ENCODE results near the gene CLN5.

Gene CLN5

GRCh38 chr13:76948149-76948548 is 43.7 kb upstream of the CLN5 start, which contains the start of gene ACOD1:
Gene ACOD1 (plus strand): TSS chr13:76948511. CDS start chr13:76948559, 48 bp downstream.
- Histone ChIP-seq H3K4me2 (ENCODE audit: low read length) (no peak within 1 kb of the TSS), H4K20me1 (ENCODE audit: insufficient read depth, low read length) (no peaks in the 10 kb centered on the region), H3K36me3 (replicated peaks; ENCODE audit: low read depth, low read length) (no peaks in the 10 kb centered on the region), H3K9ac (ENCODE audit: low read length) (no peak within 1 kb of the TSS), H3K79me2 (ENCODE audit: low read length) (no peaks in the 10 kb centered on the region), H3K4me3 (ENCODE audit: low read length) (no peak within 1 kb of the TSS), H3K4me1 (ENCODE audit: low read length) (no peaks in the 10 kb centered on the region), H3K9me3 (ENCODE audit: insufficient read depth, low read length) (no peaks in the 10 kb centered on the region), H2AFZ (ENCODE audit: low read depth, low read length) (no peak within 1 kb of the TSS), H3K27ac (ENCODE audit: low read length) (no peak within 1 kb of the TSS), H3K27me3 (ENCODE audit: low read depth, low read length) (no peaks in the 10 kb centered on the region; the same call in 1 of the 2 replicates)
- TF ChIP-seq CTCF (IDR thresholded peaks at IDR 0.05; ENCODE audit: low read depth, low read length) (no peak), EZH2phosphoT487 (IDR thresholded peaks at IDR 0.05; ENCODE audit: low read depth) (no peak)

- H3K27ac ChIP-seq (ENCODE audit: low read length) = no peak overlapping the region
- no peaks in the 10 kb centered on the region; the same call in 1 of the 2 replicates for H3K27me3 ChIP-seq (ENCODE audit: low read depth, low read length)
- H2AFZ ChIP-seq (ENCODE audit: low read depth, low read length) = no peak overlapping the region
- no peaks in the 10 kb centered on the region for H3K4me1 ChIP-seq (ENCODE audit: low read length)
- H3K4me2 ChIP-seq (ENCODE audit: low read length) = no peak overlapping the region
- no peaks in the 10 kb centered on the region for H3K79me2 ChIP-seq (ENCODE audit: low read length)
- no peak overlapping the region for H3K4me3 ChIP-seq (ENCODE audit: low read length)
- no peaks in the 10 kb centered on the region for H4K20me1 ChIP-seq (ENCODE audit: insufficient read depth, low read length)
- no peak for TF ChIP-seq EZH2phosphoT487 (IDR thresholded peaks at IDR 0.05; ENCODE audit: low read depth)
- no peak for TF ChIP-seq CTCF (IDR thresholded peaks at IDR 0.05; ENCODE audit: low read depth, low read length)
- no peak overlapping the region for H3K9ac ChIP-seq (ENCODE audit: low read length)
- no peaks in the 10 kb centered on the region for H3K36me3 ChIP-seq (replicated peaks; ENCODE audit: low read depth, low read length)
- H3K9me3 ChIP-seq (ENCODE audit: insufficient read depth, low read length) = no peaks in the 10 kb centered on the region
These were observed 41.8 kb upstream of the CLN5 start for GRCh38 chr13:76950101-76950500.

DNA sequence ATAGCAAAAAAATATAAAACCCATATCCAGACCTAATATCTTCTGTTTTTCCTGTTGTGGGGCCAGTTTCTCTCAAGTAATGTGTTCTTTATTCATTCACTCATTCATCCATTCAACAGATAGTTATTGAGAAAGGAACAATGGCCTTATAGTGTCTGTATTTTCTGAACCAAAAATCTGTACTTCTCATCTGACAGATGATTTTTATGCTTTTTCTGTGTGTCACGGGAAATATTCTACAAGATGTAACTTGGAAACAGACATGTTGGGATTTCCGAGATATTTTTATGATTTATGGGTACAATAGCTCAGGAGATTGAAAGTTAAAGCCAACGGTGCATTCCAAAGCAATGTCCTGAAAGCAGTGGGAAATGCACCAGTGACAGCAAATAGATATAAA is 37.9 kb upstream of the CLN5 start:
- Histone ChIP-seq H4K20me1 (ENCODE audit: insufficient read depth, low read length) (no peaks in the 10 kb centered on the region), H3K27me3 (ENCODE audit: low read depth, low read length) (no peaks in the 10 kb centered on the region; the same call in 1 of the 2 replicates), H3K36me3 (replicated peaks; ENCODE audit: low read depth, low read length) (no peaks in the 10 kb centered on the region), H3K4me2 (ENCODE audit: low read length) (no peak overlapping the region), H3K9me3 (ENCODE audit: insufficient read depth, low read length) (peaks cover 8% of the 10 kb centered on the region; the same call in 1 of the 2 replicates), H3K9ac (ENCODE audit: low read length) (no peak overlapping the region), H3K4me3 (ENCODE audit: low read length) (no peak overlapping the region), H3K4me1 (ENCODE audit: low read length) (no peaks in the 10 kb centered on the region), H3K27ac (ENCODE audit: low read length) (no peak overlapping the region), H2AFZ (ENCODE audit: low read depth, low read length) (no peak overlapping the region), H3K79me2 (ENCODE audit: low read length) (no peaks in the 10 kb centered on the region)
- TF ChIP-seq EZH2phosphoT487 (IDR thresholded peaks at IDR 0.05; ENCODE audit: low read depth) (no peak), CTCF (IDR thresholded peaks at IDR 0.05; ENCODE audit: low read depth, low read length) (no peak)

DNA sequence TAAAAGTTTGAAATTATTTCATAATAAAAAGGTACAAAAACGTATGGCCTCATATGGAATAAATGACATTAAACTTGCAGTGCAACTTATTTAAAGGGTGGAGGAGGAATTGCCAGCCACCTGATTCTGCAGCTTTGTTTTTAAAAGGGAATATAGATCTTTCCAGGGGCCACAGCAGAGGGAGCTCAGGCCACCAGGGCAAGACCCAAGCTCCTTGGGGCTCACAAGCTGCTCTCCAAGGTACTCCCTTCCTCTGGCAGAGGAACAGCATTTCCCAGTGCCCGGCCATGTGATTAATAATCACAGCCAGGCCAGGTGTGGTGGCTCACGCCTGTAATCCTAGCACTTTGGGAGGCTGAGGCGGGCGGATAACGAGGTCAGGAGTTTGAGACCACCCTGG is 37.3 kb upstream of the CLN5 start:
- Histone ChIP-seq H3K79me2 (ENCODE audit: low read length) (no peaks in the 10 kb centered on the region), H3K4me1 (ENCODE audit: low read length) (no peaks in the 10 kb centered on the region), H3K4me2 (ENCODE audit: low read length) (no peak overlapping the region), H2AFZ (ENCODE audit: low read depth, low read length) (no peak overlapping the region), H3K9ac (ENCODE audit: low read length) (no peak overlapping the region), H4K20me1 (ENCODE audit: insufficient read depth, low read length) (no peaks in the 10 kb centered on the region), H3K9me3 (ENCODE audit: insufficient read depth, low read length) (peaks cover 13% of the 10 kb centered on the region; the same call in 1 of the 2 replicates), H3K4me3 (ENCODE audit: low read length) (no peak overlapping the region), H3K27me3 (ENCODE audit: low read depth, low read length) (no peaks in the 10 kb centered on the region; the same call in 1 of the 2 replicates), H3K36me3 (replicated peaks; ENCODE audit: low read depth, low read length) (no peaks in the 10 kb centered on the region), H3K27ac (ENCODE audit: low read length) (no peak overlapping the region)
- TF ChIP-seq EZH2phosphoT487 (IDR thresholded peaks at IDR 0.05; ENCODE audit: low read depth) (no peak), CTCF (IDR thresholded peaks at IDR 0.05; ENCODE audit: low read depth, low read length) (no peak)

All from OCI-LY3 (cell line).